GM12872 (cell line): ENCODE data around the gene ZSCAN23.

Experiments used
- TF ChIP-seq, protein P1 (sequence below): IDR thresholded peaks from 3 replicates; pipeline ENCODE4 v1.5.1; 2011; ENCODE audit warnings: low read depth, mild to moderate bottlenecking, low read length, moderate library complexity; ENCODE audit not compliant: insufficient read depth

ZSCAN23 gene

DNA sequence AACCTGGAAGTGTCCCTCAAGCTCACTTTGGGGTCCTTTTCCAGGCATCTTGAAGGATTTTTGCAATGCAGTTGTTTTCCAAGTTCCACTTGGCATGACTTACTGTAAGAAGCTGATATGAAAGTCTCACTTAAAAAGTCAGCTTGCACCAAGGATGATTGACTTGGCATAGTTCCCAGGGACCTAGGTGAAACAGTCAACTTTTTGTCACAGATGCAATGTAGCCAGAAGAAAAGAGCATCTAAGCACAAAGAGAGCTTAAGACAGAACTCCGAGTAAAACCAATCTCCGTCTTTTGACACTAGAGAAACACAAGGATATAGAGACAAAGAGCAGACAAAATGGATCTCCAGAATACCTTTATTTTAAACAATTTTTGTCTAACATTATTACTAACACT is 41.1 kb downstream of the ZSCAN23 start:
- TF ChIP-seq, protein P1, sequence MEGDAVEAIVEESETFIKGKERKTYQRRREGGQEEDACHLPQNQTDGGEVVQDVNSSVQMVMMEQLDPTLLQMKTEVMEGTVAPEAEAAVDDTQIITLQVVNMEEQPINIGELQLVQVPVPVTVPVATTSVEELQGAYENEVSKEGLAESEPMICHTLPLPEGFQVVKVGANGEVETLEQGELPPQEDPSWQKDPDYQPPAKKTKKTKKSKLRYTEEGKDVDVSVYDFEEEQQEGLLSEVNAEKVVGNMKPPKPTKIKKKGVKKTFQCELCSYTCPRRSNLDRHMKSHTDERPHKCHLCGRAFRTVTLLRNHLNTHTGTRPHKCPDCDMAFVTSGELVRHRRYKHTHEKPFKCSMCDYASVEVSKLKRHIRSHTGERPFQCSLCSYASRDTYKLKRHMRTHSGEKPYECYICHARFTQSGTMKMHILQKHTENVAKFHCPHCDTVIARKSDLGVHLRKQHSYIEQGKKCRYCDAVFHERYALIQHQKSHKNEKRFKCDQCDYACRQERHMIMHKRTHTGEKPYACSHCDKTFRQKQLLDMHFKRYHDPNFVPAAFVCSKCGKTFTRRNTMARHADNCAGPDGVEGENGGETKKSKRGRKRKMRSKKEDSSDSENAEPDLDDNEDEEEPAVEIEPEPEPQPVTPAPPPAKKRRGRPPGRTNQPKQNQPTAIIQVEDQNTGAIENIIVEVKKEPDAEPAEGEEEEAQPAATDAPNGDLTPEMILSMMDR: no peak

DNA sequence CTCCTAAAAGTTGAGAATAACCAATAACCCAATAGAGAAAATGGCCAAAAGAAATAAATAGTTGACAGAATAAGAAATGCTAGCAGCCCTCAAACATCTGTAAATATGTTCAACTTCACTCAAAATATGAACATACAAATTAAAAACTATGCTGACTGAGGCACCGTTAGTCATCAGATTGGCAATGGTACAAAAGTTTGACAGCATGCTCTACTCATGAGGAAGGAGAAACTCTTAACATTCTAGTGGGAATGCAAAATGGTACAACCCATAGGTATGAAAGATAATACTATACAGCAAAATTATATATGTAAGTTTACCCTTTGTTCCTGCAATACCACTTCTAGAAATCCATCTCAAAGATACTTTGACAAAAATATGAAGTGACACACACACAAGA is 42.1 kb downstream of the ZSCAN23 start:
- TF ChIP-seq, protein P1: no peak

DNA sequence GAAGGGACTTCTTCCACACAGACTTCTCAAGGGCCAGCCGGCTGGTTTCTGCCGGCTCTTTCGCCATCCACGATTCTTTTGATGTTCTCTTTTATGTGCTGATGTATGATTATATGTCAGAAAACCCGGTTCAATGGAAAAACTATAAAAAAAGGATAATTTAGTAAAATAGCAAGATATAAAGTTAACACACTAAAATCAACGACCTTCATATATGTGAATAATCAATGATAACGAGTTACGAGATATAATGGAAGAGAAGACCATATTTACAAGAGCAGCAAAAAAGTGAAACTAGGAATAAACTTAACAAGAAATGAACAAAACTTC is 43.2 kb downstream of the ZSCAN23 start:
- TF ChIP-seq, protein P1: no peak

DNA sequence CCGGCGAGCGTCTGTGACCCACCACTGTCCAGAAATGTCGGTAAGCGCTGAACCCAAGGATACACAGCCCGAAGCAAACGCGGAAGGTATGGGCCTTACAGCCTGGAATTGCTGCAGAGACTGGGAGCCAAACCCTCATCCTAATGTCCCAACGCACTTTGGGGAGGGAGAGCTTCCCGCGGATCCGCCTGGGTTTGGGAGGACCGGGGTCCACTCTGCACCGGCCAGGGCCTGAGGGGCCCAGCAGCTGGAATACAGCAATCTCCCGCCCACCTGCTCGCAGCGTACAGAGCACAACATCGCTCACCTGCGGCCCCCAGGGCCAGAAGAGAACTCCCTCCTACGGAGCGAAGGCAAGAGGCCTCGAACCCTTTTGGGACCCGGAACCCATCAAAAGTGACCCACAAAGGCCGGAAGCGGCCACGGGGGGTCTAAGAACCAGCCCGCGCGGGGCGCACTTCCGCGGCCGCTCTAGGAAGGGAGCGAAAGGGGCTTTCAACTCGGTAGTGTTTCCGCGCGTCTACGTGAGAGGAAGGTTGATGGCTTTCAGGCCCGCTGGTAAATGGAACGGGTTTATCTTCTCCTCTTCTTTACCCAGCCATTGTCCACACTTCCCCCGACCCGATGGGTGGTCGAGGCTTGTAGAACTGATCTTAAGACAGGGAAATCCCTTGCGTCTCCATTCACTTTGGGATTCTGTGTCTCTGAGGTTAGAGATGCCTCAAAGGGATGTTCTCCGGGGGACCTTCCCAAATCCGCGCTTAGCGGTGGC is 43.8 kb downstream of the ZSCAN23 start, which contains the start of gene ZSCAN12:
ZSCAN12 (minus strand) TSS at position 398 of the 772 bp plus-strand sequence. CDS start 1,342 bp downstream, outside the sequence.
- TF ChIP-seq, protein P1: peak; percentile 62

DNA sequence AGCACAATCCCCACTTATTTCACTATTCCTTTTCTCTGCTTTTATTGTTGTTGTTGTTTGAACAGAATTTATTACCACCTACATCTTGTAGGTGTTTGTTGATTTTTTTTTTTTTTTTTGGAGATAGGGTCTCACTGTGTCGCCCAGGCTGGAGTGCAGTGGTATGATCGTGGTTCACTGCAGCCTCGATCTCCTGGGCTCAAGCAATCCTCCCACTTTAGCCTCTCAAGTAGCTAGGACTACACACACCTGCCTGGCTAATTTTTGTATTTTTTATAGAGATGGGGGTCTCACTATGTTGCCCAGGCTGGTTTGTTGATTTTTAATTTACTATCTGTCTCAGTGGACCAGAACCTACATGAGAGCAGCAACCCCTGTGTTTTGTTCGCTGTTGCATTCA is 47.4 kb downstream of the ZSCAN23 start:
- TF ChIP-seq, protein P1: no peak

DNA sequence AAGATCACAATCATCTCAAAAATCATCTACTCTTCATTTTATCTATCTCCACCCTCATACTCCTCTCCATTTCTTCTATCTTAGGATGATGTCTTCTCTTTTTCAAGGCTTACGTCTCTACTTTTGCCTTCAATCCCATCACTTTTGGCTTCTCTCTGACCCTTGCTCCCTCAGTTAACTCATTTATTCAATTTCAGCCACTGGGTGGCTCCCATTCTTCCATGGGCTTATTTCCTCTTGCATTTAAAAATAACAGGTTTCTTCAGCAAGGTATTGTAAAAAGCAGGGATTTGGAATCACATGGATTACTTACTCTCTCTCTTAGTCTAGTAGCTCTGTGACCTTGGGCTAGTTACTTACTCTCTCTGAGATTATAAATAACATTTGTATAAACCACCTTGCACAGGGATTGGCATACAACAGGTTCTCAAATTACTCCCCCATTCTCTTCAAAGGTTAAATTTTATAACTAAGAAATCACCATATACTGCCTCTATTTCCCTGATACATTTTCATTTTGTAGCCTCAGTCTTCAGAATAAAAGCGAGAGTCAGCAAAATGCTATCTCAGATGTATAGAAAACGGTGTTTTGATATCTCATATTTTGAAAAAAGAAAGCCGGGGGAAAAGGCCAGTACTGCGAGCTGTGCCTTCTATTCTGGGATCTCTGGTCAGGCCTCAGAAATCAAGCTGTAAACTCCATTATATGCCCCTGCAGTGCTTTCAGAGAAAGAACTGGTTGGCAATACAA is 49.2 kb downstream of the ZSCAN23 start:
- TF ChIP-seq, protein P1: 0 out of 3 replicates have a peak, but pooled peaks have one; percentile 11

DNA sequence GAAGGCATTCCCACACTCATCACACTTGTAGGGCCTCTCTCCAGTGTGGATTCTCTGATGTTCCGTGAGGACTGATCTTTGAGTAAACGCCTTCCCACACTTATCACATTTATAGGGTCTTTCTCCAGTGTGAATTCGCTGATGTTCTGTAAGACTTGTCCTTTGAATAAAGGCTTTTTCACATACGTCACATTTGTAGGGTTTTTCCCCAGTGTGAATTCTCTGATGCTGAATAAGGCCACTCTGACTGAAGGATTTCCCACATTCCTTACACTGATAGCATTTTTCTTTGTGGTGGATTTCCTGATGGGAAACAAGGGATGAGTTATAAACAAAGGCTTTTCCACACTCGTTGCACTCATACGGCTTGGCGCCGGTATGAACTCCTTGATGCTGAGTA is 52.6 kb downstream of the ZSCAN23 start:
- TF ChIP-seq, protein P1: no peak
